IPS-18a (cell line): ENCODE measurements around the gene NUAK1.
"Not testable (repeated sequence)": the region's sequence is repeated elsewhere in the genome, so short reads cannot be mapped to it uniquely, and the experiment has no call there.

Experiments
- H3K27ac ChIP-seq: one replicate; pipeline ENCODE4 v1.5.1; 2013; ENCODE audit warnings: low read length
- H3K27me3 ChIP-seq: one replicate; pipeline ENCODE4 v1.6.1; 2013; ENCODE audit warnings: mild to moderate bottlenecking, low read length; ENCODE audit not compliant: control insufficient read depth, insufficient read depth
- H3K36me3 ChIP-seq: one replicate; pipeline ENCODE4 v1.6.1; 2013; ENCODE audit warnings: low read depth, low read length; ENCODE audit not compliant: control insufficient read depth
- H3K4me1 ChIP-seq: one replicate; pipeline ENCODE4 v1.6.1; 2013; ENCODE audit warnings: low read depth, low read length; ENCODE audit not compliant: control insufficient read depth
- H3K4me3 ChIP-seq: one replicate; pipeline ENCODE4 v1.5.1; 2013; ENCODE audit warnings: low read length
- H3K9ac ChIP-seq: one replicate; pipeline ENCODE4 v1.6.1; 2013; ENCODE audit warnings: mild to moderate bottlenecking, low read length, moderate library complexity
- H3K9me3 ChIP-seq: one replicate; pipeline ENCODE4 v1.6.1; 2013; ENCODE audit warnings: low read depth, low read length; ENCODE audit not compliant: control insufficient read depth

The NUAK1 gene

GRCh38 chr12:106145539-106146447 lies 7.0 kb upstream of the NUAK1 start:
- no peak overlapping the region for H3K9ac ChIP-seq
- no peaks in the 10 kb centered on the region for H3K36me3 ChIP-seq
- no peaks in the 10 kb centered on the region for H3K27me3 ChIP-seq
- H3K9me3 ChIP-seq, result no peaks in the 10 kb centered on the region
- H3K27ac ChIP-seq, result no peak overlapping the region
- H3K4me1 ChIP-seq, result peaks cover 18% of the 10 kb centered on the region
- H3K4me3 ChIP-seq, result no peak overlapping the region

GRCh38 chr12:106144847-106145246 lies 6.1 kb upstream of the NUAK1 start:
- Histone ChIP-seq H3K27ac (no peak overlapping the region), H3K9ac (no peak overlapping the region), H3K9me3 (no peaks in the 10 kb centered on the region), H3K36me3 (no peaks in the 10 kb centered on the region), H3K4me3 (no peak overlapping the region), H3K27me3 (no peaks in the 10 kb centered on the region), H3K4me1 (peaks cover 23% of the 10 kb centered on the region)

DNA sequence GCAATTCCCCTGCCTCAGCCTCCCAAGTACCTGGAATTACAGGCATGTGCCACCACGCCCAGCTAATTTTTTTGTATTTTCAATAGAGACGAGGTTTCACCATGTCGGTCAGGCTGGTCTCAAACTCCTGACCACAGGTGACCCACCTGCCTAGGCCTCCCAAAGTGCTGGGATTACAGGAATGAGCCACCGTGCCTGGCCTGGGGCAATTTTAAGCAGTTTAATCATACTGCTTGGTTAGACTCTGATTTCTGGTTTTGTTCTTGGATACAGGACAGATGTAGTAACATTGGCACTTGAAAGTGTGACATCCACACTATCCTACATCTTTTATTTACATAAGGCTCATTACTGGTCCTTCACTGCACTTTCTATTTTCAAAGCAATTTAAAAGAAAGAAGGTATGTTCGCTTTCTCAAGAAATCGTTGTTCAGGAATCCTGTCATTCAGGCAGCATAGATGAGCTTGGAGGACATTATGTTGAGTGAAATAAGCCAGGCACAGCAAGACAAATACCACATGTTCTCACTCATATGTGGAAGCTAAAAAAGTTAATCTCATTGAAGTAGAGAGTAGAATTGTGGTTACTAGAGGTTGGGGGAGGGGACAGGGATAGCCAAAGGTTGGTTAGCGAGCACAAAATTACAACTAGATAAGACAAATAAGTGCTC lies 4.0 kb upstream of the NUAK1 start:
- Histone ChIP-seq H3K4me1 (peaks cover 23% of the 10 kb centered on the region), H3K4me3 (no peak overlapping the region)

GRCh38 chr12:106141920-106142319 lies 3.2 kb upstream of the NUAK1 start:
- H3K9me3 ChIP-seq, H3K9ac ChIP-seq, H3K4me3 ChIP-seq, H3K27ac ChIP-seq, H3K36me3 ChIP-seq: not testable (repeated sequence)
- Histone ChIP-seq H3K4me1 (peaks cover 23% of the 10 kb centered on the region), H3K27me3 (peaks cover 12% of the 10 kb centered on the region)

More for the DNA sequence above, 4.0 kb upstream of the NUAK1 start:
- no peak overlapping the region for H3K27ac ChIP-seq
- H3K9me3 ChIP-seq, result no peaks in the 10 kb centered on the region
- H3K36me3 ChIP-seq, result no peaks in the 10 kb centered on the region
- H3K9ac ChIP-seq, result no peak overlapping the region
- H3K27me3 ChIP-seq, result peaks cover 4% of the 10 kb centered on the region

- Histone ChIP-seq H3K27ac (no peak overlapping the region), H3K36me3 (no peaks in the 10 kb centered on the region), H3K9me3 (no peaks in the 10 kb centered on the region), H3K27me3 (peaks cover 17% of the 10 kb centered on the region), H3K9ac (no peak overlapping the region), H3K4me3 (no peak overlapping the region), H3K4me1 (peaks cover 26% of the 10 kb centered on the region)
Observed at GRCh38 chr12:106141452-106141851, 2.7 kb upstream of the NUAK1 start.

- no peak overlapping the region for H3K27ac ChIP-seq
- H3K36me3 ChIP-seq, result no peaks in the 10 kb centered on the region
- peaks cover 17% of the 10 kb centered on the region for H3K27me3 ChIP-seq
- H3K9ac ChIP-seq, result no peak overlapping the region
- H3K4me3 ChIP-seq, result peak overlapping the region; percentile 81
- peaks cover 28% of the 10 kb centered on the region for H3K4me1 ChIP-seq
- H3K9me3 ChIP-seq, result no peaks in the 10 kb centered on the region
Observed at GRCh38 chr12:106141003-106141402, 2.2 kb upstream of the NUAK1 start.

GRCh38 chr12:106140223-106140986 lies 1.7 kb upstream of the NUAK1 start:
- peak overlapping the region; percentile 87 for H3K9ac ChIP-seq
- H3K4me1 ChIP-seq, result peaks cover 29% of the 10 kb centered on the region
- H3K9me3 ChIP-seq, result no peaks in the 10 kb centered on the region
- peak overlapping the region; percentile 72 for H3K27ac ChIP-seq
- H3K27me3 ChIP-seq, result peaks cover 17% of the 10 kb centered on the region
- H3K36me3 ChIP-seq, result no peaks in the 10 kb centered on the region
- peak overlapping the region; percentile 81 for H3K4me3 ChIP-seq

DNA sequence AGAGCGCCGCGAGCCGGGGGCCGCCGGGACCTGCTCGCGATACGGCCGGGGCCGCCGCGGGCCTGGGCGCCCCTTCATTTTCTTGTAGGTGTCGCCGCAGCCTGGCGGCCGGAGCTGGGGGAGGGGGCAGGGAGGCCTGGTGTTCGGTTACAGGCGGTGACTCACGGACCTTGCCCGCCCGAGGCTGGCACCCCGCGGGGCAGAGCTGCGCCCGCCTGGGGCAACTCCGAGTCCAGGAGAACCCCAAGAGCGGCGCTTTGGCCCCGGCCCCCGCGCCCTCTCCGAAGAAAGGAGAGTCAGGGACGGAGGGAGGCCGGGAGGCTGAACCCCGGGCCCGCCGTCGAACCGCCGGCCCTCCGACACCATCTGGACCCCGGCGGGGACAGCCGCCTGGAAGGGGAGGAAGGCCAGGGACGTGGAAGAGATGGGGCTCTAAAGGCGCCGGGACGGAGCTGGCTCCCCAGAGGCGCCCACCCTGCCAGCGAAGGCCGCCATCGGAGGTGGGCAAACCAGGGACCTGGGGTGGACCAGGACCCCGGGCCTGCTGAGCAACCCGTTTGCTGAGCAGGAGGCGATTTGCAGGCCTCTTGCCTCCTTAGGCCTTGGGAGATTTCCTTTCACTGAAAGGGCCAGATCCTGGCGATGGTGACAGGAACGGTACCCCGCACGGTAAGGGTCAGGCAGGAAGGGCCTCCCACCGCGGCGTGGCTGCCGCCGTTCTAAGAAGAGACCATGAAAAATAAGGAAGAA lies 843 bp upstream of the NUAK1 start:
- peak overlapping the region; percentile 81 for H3K4me3 ChIP-seq
- H3K4me1 ChIP-seq, result peaks cover 38% of the 10 kb centered on the region
- peak overlapping the region; percentile 72 for H3K27ac ChIP-seq
- no peaks in the 10 kb centered on the region for H3K36me3 ChIP-seq
- H3K9me3 ChIP-seq, result no peaks in the 10 kb centered on the region
- peak overlapping the region; percentile 87 for H3K9ac ChIP-seq
- H3K27me3 ChIP-seq, result peaks cover 17% of the 10 kb centered on the region

DNA sequence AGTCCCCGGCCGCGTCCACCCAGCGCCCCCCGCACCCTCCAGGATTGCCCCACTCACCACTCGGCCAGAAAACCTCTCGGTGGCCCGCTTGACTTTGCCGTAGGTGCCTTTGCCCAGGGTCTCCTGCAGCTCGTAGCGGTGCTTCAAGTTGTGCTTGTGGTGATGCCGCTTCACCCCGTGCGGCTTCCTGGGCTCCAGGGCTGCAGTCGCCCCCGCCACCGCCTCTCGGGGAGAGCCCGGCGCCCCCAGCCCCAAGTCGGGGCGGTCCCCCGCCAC lies 459 bp downstream of the NUAK1 start:
- Histone ChIP-seq H3K9ac (peak overlapping the region; percentile 87), H3K27me3 (peaks cover 17% of the 10 kb centered on the region), H3K36me3 (no peaks in the 10 kb centered on the region), H3K9me3 (no peaks in the 10 kb centered on the region), H3K27ac (no peak overlapping the region), H3K4me1 (peaks cover 51% of the 10 kb centered on the region), H3K4me3 (peak overlapping the region; percentile 64)

DNA sequence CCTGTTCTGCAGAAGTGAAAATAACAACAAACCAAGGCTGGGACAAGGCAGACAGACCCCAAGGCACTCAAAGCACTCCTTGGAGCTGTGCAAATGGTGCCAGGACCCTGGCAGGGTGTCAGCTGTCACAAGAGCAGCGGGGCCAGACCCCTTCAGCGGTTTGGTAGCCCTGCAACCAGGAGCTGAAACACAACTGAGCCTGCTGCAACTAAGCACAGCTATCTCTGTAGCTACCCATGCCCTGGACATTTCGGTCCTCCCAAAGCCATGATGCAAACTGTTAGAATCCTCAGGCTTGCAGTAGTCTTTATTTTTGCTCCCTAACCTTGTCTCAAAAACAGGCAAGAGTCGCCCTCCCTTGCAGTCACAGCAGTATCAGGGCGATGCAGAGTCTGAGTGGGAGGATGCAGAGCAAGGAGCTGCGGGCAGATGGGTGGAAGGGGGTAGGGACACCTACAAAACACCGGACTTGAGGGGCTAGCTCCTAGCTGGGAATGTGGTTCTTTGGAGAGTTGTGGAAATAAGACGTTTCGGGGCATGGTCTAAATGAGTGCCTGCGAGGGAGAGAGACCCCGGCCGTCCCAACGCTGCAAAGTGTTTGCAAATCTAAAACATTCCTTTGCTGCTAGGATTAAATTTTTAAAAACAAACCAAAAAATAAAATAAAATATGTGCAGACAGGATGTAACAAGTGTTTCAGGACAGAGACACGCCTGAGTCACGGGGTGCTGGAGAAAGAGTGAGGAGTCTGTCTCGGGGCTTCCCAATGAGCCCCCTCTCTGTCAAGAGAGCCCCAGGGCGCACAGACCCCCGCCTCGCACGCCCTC lies 1.0 kb downstream of the NUAK1 start:
- H3K27ac ChIP-seq, result no peak overlapping the region
- H3K36me3 ChIP-seq, result no peaks in the 10 kb centered on the region
- peaks cover 53% of the 10 kb centered on the region for H3K4me1 ChIP-seq
- H3K27me3 ChIP-seq, result peaks cover 17% of the 10 kb centered on the region
- H3K9ac ChIP-seq, result peak overlapping the region; percentile 87
- H3K4me3 ChIP-seq, result peak overlapping the region; percentile 64
- no peaks in the 10 kb centered on the region for H3K9me3 ChIP-seq
